GM19452 (cell line): ENCODE measurements around the gene SELENOM.

Source experiments
- ATAC-seq: cut with Tn5 transposase; IDR thresholded peaks from one replicate; pipeline ENCODE4 v1.9.1; 2021; ENCODE audit not compliant: unreplicated experiment

SELENOM gene, protein sequence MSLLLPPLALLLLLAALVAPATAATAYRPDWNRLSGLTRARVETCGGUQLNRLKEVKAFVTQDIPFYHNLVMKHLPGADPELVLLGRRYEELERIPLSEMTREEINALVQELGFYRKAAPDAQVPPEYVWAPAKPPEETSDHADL

DNA sequence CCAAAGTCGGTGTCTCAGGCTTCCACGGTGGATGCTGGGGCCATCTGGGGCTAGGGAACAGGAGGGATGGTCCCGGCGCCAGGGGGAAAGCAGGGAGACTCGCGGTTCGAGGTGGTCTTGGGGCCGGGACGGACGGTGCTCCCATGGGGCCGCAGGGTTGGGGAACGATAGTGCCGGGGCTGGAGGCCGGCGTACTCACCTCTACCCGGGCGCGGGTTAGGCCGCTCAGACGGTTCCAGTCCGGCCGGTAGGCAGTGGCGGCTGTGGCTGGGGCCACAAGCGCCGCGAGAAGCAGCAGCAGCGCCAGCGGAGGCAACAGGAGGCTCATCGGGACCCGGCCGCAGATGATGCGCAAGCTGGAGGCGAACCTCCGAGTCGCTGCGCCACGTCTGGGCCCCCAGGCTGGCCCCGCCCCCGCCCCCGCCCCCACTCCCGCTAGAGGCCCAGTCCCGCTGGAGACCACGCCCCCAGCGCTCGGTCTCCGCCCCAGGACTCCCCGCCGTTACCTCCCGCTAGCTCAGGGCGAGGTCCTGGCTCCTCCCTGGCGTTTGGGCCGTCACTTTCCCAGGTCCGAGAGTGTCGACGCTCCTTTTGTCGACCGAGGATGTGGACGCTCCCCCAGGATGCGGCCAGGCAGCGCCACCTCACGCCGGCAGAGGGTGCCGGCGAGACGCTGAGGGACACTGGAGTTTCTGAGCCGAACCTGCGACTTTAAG lies at the start of gene SELENOM:
Gene SELENOM (minus strand): TSS at position 391 of the 716 bp plus-strand sequence. CDS start 63 bp downstream, at position 328.
- ATAC-seq = peak; percentile 80

DNA sequence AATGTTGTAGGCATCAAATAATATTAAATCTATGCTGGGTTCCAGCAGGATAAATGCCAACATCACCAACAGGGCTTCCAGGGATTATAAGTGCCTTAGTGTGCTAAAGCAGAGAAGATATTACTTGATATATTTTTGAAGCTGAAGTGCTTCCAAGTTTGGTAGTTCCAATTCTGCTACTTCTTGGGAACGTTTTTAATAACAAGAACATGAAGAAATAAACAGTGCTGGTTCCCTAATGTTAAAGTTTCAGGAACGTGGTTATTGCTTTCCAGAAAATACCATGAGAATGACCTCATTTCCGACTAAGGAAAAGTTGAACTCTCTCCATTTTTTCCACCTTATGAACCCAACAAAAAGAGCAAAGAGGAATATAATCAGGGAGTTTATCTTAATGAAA lies 48.1 kb upstream of the SELENOM start:
- no peak for ATAC-seq

DNA sequence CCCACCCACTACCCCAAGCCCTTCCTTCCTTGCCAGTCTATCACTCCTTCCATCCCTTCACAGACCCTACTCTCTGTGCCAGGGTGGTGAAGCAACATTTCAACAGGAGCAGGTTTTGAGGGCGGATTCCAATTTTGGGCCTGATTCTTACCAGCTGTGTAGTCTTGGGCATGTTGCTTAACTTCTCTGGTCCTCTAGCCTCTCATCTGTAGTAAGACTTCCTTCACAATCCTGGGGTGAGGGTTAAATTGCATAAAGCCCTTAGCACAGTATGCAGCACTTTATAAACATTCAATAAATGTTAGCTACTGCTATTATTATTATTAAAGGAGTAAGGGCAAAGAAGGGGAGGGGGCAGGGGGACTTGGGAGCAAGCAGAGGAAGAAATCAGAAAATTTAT lies 47.6 kb upstream of the SELENOM start:
- ATAC-seq = no peak

DNA sequence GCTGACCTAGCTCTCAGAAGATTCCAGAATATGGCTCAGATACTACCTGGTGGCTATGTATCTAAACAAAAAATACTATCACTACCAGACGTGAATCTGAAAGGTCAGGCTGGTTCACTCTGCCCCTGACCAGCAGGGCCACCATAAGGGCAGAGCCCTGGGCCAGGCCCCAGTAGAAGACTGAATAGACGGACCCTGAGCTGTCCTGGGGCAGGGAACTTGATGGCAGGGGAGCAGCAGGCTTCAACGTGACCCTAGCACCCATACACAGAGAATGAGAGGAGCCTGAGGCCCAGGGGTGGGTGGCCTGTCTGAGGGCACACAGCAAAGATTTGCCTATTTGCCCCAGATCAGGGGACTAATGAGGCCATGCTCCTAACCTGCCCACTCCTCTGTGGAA lies 46.0 kb upstream of the SELENOM start:
- ATAC-seq = no peak

DNA sequence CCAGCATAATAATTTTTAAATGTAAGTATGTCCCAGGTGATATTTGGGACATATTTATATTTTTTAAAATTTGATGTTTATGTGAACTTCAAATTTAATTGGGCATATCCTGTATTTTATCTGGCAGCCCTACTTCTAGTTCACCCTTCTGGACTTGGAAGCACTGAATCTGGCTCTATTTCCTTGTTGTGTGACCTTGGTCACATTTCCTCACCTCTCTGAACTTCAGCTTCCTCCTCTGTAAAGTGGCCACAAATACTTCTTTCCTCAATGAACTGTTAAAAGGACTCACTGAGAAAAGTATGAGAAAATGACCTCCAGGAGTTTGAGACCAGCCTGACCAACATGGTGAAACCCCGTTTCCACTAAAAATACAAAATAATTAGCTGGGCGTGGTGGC lies 44.5 kb upstream of the SELENOM start:
- no peak for ATAC-seq

DNA sequence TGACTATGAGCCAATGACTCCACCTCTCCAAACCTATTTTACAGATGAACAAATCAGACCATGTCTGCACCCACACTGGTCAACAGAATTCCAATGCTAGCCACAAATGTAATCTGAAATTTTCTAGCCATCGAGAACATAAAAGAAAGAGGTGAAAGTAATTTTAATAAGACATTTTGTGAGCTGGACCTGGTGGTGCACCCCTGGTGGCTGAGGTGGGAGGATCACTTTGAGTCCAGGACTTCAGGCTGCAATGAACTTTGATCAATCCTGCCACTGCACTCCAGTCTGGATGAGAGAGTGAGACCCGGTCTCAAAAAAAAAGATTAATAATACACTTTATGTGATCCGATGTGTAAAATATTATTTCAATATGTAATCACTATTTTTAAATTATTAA lies 43.2 kb upstream of the SELENOM start:
- no peak for ATAC-seq

DNA sequence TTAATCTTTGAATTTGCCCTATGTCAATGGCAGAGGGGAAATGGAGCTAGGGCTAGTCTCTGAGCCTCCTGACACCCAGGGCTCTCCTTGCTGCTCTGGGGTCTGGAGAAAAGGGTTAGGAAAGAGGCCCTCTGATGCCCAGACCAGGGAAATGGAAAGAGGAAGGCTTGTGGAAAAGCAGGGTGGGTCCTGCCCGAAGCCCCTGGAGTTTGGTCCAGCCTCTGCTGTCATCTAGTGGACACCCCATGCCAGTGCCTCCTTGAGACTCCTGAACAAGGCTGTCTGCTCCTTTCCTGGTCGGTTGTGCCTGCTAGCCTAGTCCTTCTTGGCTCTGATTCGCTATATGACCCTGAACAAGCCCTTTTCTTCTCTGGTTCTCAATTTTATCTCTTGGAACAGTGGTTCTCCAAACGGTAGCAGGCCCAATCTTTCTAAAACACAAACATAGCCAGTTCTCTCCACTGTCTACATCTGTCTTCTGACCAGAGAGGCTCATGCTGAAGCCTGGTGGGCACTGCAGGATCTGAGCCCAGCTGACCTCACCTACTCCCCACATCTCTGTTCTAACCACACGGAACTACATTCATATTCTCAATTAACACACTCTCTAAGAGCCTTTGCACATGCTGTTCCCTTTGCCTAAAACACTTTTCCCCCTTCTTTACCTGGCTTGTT lies 41.7 kb upstream of the SELENOM start:
- no peak for ATAC-seq

DNA sequence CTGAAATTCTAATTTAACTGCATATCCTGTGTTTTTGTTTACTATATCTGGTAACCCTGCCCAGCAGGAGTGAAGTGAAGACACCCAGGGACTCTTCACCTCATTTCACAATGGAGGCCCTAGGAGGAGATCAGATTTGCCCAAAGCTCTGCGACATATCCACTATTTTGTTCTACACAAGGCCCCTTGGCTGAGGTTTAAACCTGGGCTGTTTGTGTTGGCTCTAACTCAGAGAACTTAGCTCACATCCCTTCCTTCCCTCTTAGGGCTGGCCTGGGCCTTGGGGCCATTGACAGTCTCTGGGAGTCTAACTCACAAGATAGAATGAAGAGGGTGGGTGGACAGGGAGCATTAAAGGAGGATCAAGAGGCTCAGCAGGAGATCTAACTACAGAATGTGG lies 41.1 kb upstream of the SELENOM start:
- ATAC-seq = no peak

DNA sequence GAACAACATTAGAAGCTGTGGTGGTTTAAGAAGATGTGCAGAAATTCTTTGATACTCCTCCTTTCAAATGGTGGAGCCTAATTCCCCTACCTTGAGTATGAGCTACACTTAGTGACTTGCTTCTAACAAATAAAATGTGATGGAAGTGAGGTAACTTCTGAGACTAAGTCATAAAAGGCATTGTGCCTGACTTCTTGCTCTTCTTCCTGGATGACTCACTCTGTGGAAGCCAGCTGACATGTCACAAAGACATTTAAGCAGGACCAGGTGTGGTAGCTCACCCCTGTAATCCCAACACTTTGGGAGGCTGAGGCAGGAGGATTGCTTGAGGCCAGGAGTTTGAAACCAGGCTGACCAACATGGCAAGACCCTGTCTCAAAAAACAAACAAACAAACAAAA lies 36.9 kb upstream of the SELENOM start:
- ATAC-seq = no peak

DNA sequence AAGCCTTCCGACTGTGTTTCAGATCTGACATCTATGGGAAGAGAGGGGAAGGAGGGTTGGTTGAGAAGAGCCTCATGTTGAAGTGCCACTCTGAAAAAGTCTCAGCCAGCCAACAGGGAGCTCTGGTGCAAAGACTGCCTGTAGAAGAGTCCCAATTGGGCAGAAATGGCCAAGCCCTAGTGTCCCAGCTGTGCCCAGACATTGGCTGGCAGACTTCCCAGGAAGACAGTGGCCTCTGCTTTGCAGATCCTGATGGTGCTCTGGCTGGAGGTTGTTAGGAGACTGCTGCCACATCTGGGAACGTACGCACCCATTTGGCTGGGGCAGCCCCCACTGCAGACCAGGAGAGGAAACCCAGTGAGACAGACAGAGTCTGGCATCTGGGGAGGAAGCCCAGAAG lies 36.2 kb upstream of the SELENOM start:
- no peak for ATAC-seq

DNA sequence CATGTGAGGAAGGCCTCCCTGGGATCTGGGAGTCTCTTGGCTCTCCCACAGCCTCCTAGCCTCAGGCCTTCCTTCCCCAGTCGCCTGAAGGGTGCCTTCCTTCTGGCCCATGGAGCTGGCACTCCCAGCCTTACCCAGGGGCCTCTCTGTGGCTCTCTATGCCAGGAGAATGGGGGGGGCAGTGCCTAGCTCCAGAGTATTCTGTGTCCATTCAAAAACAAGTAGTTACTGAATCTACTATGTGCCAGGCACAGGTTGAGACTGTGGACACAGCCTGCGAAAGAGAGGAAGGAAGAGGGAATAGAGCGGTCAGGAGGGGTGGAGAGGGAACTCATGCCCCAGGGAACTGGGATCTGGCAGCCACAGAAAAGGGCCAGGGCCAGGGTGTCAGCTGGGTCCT lies 35.7 kb upstream of the SELENOM start:
- no peak for ATAC-seq

DNA sequence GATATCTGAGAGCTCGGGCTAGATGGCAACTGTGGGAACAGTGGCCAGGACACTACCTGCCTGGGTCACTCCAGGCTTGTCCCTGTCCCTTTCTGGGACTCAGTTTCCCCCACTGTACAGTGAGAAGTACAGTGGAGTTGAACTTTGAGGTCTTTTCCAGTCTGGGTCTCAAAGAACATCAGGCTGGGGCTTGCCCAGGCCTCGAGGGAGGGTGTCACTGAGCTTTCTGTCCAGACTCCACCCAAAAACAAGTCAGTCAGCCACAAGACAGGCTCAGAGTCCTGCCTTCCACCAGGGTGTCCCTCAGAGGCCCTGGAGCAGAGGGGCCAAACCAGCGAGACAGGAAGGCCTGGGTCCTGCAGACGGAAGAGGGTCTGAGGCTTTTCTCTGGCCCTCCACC lies 34.9 kb upstream of the SELENOM start:
- no peak for ATAC-seq

DNA sequence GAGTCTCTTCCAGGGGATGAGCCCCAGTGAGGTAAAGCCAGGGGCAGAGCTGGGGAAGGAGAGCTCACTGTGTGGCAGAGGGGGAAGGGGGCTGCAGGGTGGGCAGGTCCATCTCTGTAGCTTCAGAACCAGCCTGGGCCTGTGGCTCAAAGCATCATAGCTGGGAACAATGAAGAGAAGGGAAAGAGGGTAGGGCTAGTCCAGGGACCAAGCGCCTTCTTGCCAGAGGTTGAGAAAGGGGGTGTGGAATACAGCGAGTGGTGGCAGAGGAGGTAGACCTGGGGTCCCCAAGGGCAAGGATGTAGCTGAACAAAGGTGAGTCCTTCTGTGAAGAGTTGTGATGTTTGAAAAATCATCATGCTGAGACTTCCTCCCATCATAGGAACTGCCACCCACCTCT lies 34.2 kb upstream of the SELENOM start:
- ATAC-seq = no peak

DNA sequence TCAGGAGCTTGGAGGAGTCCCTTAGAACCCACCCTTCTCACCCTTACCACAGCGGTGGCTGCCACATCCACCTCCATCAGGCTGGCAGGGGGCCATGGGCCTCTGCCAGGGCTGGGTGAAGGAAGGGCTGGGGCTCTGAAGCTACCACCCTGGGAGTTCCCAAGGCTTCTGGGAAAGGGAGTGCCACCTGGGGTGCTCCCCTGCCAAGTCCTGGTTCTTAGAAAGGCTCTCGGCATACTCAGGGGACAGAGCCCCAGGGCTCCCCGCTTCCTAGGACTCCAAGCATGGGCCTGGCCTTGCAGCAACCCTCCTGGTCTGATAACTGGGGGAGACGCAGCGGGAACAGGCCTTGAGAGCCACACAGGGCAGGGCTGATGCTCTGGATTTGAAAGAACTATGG lies 33.4 kb upstream of the SELENOM start:
- no peak for ATAC-seq

DNA sequence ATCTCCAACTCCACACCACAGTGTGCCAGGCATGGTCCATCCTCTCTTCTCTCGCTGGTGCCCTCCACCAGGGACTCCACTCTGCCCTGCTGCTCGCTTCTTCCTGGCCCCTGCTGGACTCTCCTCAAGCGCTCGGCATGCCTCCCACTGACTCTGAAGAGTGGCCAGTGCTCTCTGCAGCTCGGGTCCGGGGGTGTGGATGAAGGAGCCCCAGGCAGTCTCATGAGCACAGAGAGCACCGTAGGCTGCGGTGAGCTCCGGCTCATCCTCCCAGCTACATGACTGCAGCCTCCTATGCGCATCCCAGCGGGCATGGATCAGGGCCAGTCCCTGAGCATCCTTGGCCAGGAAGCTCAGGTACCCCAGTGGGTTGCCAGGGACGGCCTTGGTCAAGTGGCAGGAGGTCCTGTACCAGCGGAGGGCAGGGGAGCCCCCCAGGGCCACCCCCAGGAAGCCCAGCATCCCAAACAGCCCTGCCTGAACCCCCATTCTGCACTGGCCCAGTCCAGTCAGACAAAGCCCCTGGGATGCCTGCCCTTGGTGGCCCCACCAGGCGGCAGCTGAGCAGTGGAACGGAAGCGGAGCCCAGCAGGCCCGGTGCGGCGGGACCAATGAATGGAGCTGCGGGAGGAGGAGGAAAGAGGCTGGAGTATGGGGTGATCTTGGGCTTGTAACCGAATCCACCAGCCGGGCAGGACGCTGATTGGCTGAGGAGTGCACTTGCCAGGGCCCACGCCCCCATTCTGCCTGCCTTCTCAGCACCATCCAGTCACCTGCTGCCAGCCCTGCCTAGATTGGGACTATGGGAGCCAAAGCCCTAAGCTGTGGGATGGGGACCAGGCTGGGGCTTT lies 32.7 kb upstream of the SELENOM start, which contains the start of gene PLA2G3:
Gene PLA2G3 (minus strand): TSS at position 643 of the 851 bp plus-strand sequence. CDS start 154 bp downstream, at position 489.
- ATAC-seq = no peak

DNA sequence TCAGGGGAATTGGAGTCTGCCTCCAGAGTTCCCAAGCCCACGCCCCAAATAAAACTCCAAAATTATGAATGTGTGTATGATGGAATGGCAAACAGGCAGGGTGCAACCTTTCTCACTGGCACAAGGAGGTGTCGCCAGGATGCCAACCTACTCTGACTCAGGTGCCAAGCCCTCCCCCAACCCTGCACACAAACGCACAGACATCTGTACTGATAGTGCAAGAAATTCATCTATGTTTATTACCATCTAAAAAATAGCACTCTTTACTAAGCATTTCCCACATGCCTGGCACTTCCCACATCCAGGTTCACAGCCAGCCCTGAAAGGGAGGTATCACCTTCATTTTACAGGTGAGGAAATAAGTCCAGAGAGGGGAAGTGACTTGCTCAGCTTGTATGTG lies 31.7 kb upstream of the SELENOM start:
- ATAC-seq = no peak

DNA sequence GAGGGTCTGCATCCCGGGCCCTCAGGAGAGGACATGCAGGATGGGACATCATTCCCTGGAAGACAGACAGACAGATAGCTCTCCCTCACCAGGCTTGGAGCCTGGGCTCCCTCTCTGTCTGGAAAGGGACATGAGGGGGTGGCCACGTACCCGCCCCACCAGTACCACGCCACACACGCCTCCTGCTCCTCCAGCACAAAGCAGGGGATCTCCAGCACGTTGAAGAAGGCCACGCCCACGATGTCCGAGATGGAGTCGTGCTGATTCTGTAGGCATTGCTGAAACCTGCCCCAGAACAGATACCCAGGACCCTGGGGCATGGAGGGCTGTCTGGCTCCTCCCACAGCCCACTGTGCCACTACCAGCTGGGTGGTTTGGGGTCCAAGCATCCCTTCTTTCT lies 30.8 kb upstream of the SELENOM start:
- ATAC-seq = no peak

DNA sequence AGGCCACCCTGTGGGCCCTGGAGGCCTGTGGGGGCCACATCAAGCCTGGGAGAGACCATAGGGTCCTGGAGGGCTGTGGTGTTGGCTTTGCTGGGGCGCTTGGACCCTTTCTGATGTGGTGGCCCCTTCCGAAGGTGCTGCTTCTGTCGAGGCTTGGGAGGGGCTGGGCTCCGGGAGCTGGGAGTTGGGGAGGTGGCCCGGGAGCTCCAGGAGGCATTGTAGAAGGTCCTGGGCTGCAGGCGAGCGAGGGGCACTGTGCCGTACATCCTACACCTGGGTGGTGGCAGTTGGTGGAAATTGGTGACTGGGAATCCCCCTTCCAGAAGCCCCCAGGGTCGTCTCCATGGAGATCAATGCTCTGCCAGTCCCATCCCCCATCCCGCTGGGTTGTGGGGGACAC lies 30.4 kb upstream of the SELENOM start:
- no peak for ATAC-seq

DNA sequence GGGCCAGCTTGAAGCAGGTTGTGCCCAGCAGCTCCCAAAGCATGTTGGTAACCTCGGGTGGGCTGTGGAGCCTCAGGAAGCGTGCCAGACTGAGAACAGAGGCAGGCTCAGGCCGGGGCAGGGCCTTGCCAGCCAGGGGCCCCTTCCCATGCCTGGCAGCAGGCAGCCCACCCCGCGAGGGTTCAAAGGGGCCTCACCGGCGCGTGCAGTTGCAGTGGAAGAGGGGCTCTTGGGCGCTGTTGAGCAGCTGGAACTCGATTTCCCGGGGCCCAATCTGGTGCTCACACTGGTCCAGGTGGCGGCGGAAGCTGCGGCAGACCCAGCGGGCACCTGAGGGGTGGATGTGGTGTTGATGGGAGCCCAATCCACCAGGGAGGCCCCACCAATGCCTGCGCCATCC lies 29.3 kb upstream of the SELENOM start:
- no peak for ATAC-seq

DNA sequence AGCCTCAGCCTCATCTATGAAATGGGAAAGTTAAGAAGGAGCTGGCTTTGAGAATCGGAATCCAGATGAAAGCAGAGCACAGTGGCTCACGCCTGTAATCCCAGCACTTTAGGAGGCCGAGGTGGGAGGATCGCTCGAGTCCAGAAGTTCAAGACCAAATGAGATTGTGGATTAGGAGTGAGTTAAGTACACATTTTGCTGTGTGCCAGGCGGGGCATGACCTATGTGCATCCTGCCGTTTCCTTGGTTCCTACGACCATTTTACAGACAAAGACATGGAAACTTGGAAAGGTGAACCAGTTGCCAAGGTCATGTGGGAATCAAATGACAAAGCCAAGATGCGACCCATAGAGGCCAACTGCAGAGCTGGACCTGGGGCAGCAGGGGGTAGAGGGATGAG lies 28.8 kb upstream of the SELENOM start:
- ATAC-seq = no peak

DNA sequence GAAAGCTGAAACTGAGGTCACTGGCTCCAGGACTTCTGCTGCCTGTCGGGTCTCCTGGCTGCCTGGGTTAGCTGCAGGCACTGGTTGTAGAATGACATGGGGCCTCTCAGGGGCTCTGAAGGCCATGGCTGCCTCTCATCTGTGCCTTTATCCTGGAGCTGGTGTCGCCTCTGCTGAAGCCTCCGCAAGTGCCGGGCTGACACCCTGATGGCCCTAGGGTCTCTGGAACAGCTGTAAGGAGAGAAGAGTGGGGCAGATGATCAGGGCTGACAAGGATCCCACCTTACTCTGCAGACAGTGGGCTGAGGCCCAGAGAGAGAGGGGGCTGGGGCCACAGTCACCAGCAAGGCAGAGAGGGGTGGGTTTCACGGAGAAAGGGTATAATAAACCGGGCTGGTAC lies 28.3 kb upstream of the SELENOM start:
- no peak for ATAC-seq
